ENCODE results near the gene ZNF74. TPM values are rescaled to one million over a fixed set of nuclear protein-coding genes. Genes with fewer than 3 reads are reported as not detected.
"Not testable (repeated sequence)": the region's sequence is repeated elsewhere in the genome, so short reads cannot be mapped to it uniquely, and the experiment has no call there.

ZNF74 gene
- 19.9 and 22.1 TPM in 2 replicates for total RNA-seq (2014; rRNA removed; shearing (Covaris generic))

- in situ Hi-C loops (cut with HindIII; ENCODE audit: low sequenced_read_pairs): no loop called here
- peak; percentile 92 for DNase-seq (ENCODE audit: low spot score)
These were observed at the start of gene ZNF74 for GRCh38 chr22:20393705-20394476. TSS of gene ZNF74 (plus strand) at chr22:20394151. CDS start at chr22:20394629, 478 bp downstream.

- in situ Hi-C loops (cut with HindIII; ENCODE audit: low sequenced_read_pairs); DNase-seq (ENCODE audit: low spot score): not testable (repeated sequence)
These were observed 47.4 kb upstream of the ZNF74 start for GRCh38 chr22:20346553-20346952.

GRCh38 chr22:20352536-20352935 is 41.4 kb upstream of the ZNF74 start:
- in situ Hi-C loops (cut with HindIII; ENCODE audit: low sequenced_read_pairs); DNase-seq (ENCODE audit: low spot score): not testable (repeated sequence)

- in situ Hi-C loops (cut with HindIII; ENCODE audit: low sequenced_read_pairs): no loop called here
- DNase-seq (ENCODE audit: low spot score): no peak
These were observed 39.5 kb upstream of the ZNF74 start for GRCh38 chr22:20354238-20354975.

- DNase-seq (ENCODE audit: low spot score); in situ Hi-C loops (cut with HindIII; ENCODE audit: low sequenced_read_pairs): not testable (repeated sequence)
These were observed 37.9 kb upstream of the ZNF74 start for GRCh38 chr22:20355939-20356636.

- DNase-seq (ENCODE audit: low spot score); in situ Hi-C loops (cut with HindIII; ENCODE audit: low sequenced_read_pairs): not testable (repeated sequence)
These were observed 37.0 kb upstream of the ZNF74 start for GRCh38 chr22:20356906-20357305.

GRCh38 chr22:20357967-20358366 is 36.0 kb upstream of the ZNF74 start:
- in situ Hi-C loops (cut with HindIII; ENCODE audit: low sequenced_read_pairs); DNase-seq (ENCODE audit: low spot score): not testable (repeated sequence)

GRCh38 chr22:20358503-20359239 is 35.3 kb upstream of the ZNF74 start:
- DNase-seq (ENCODE audit: low spot score); in situ Hi-C loops (cut with HindIII; ENCODE audit: low sequenced_read_pairs): not testable (repeated sequence)

GRCh38 chr22:20360261-20360660 is 33.7 kb upstream of the ZNF74 start:
- DNase-seq (ENCODE audit: low spot score); in situ Hi-C loops (cut with HindIII; ENCODE audit: low sequenced_read_pairs): not testable (repeated sequence)

- DNase-seq (ENCODE audit: low spot score); in situ Hi-C loops (cut with HindIII; ENCODE audit: low sequenced_read_pairs): not testable (repeated sequence)
These were observed 32.8 kb upstream of the ZNF74 start for GRCh38 chr22:20360866-20361751.

GRCh38 chr22:20361752-20362229 is 32.2 kb upstream of the ZNF74 start:
- in situ Hi-C loops (cut with HindIII; ENCODE audit: low sequenced_read_pairs); DNase-seq (ENCODE audit: low spot score): not testable (repeated sequence)

- in situ Hi-C loops (cut with HindIII; ENCODE audit: low sequenced_read_pairs): not testable (repeated sequence)
These were observed 31.5 kb upstream of the ZNF74 start for GRCh38 chr22:20362403-20362802.

GRCh38 chr22:20364335-20365260 is 29.4 kb upstream of the ZNF74 start:
- DNase-seq (ENCODE audit: low spot score); in situ Hi-C loops (cut with HindIII; ENCODE audit: low sequenced_read_pairs): not testable (repeated sequence)

More at GRCh38 chr22:20362403-20362802, 31.5 kb upstream of the ZNF74 start:
- DNase-seq (ENCODE audit: low spot score): not testable (repeated sequence)

- in situ Hi-C loops (cut with HindIII; ENCODE audit: low sequenced_read_pairs): not testable (repeated sequence)
These were observed 27.1 kb upstream of the ZNF74 start for GRCh38 chr22:20366841-20367240.

GRCh38 chr22:20368875-20369274 is 25.1 kb upstream of the ZNF74 start:
- in situ Hi-C loops (cut with HindIII; ENCODE audit: low sequenced_read_pairs); DNase-seq (ENCODE audit: low spot score): not testable (repeated sequence)

More at GRCh38 chr22:20366841-20367240, 27.1 kb upstream of the ZNF74 start:
- DNase-seq (ENCODE audit: low spot score): not testable (repeated sequence)

GRCh38 chr22:20371687-20372086 is 22.3 kb upstream of the ZNF74 start:
- DNase-seq (ENCODE audit: low spot score); in situ Hi-C loops (cut with HindIII; ENCODE audit: low sequenced_read_pairs): not testable (repeated sequence)

Data from G401 (cell line).